Activated T-helper 1 cell treated with anti-CD3 and anti-CD28 coated beads, Interleukin-12 subunit alpha, Interleukin-12 subunit beta, Interleukin-2, Interleukin-4 antibody, amounts not matched to agents 30 ng/mL and 10 ng/mL and 1 ng/mL, durations not matched to agents 14 hours and 24 hours and 36 hours (primary cell): ENCODE measurements around the gene ST14. TPM values are rescaled to one million over a fixed set of nuclear protein-coding genes. Genes with fewer than 3 reads are reported as not detected.
"Not testable (repeated sequence)": the region's sequence is repeated elsewhere in the genome, so short reads cannot be mapped to it uniquely, and the experiment has no call there.

Experiments used
- DNase-seq: peaks from one replicate; pipeline ENCODE4 v3.0.0; 2021; ENCODE audit warnings: low spot score
- H3K27ac Mint-ChIP-seq: one replicate; pipeline ENCODE4 v1.8.0; 2021; ENCODE audit warnings: mild to moderate bottlenecking, mixed read lengths
- H3K27me3 Mint-ChIP-seq: one replicate; pipeline ENCODE4 v1.8.0; 2022; ENCODE audit warnings: mild to moderate bottlenecking, moderate library complexity, mixed read lengths; ENCODE audit not compliant: insufficient read depth
- H3K36me3 Mint-ChIP-seq: one replicate; pipeline ENCODE4 v1.8.0; 2021; ENCODE audit warnings: low read depth, mixed read lengths
- H3K4me1 Mint-ChIP-seq: one replicate; pipeline ENCODE4 v1.8.0; 2021; ENCODE audit warnings: low read depth, mixed read lengths
- H3K4me3 Mint-ChIP-seq: one replicate; pipeline ENCODE4 v1.8.0; 2021; ENCODE audit warnings: mild to moderate bottlenecking, moderate library complexity, mixed read lengths
- H3K9me3 Mint-ChIP-seq: one replicate; pipeline ENCODE4 v1.8.0; 2021; ENCODE audit warnings: mixed read lengths
- intact Hi-C: fragments of 100-400 bp; cut with micrococcal nuclease; formaldehyde crosslinking; loops from one replicate; pipeline ENCODE4 v1.15.1; 2024
- total RNA-seq: library from RNA; stranded (reverse); gene quantifications from 2 replicates; pipeline ENCODE4 v1.2.3, GENCODE V29; 2022

Gene ST14
- total RNA-seq, 1 donor from 2014 or later = not detected

GRCh38 chr11:130249371-130249770, 89.8 kb downstream of the ST14 start:
- no peak for DNase-seq
- no peak overlapping the region for H3K27ac Mint-ChIP-seq
- no peak overlapping the region for H3K4me3 Mint-ChIP-seq
- peaks cover 16% of the 10 kb centered on the region for H3K4me1 Mint-ChIP-seq
- intact Hi-C loops = no loop called here
- H3K27me3 Mint-ChIP-seq = no peaks in the 10 kb centered on the region
- peaks cover 16% of the 10 kb centered on the region for H3K9me3 Mint-ChIP-seq
- peaks cover 28% of the 10 kb centered on the region for H3K36me3 Mint-ChIP-seq

- H3K27ac Mint-ChIP-seq, intact Hi-C loops, DNase-seq, H3K4me3 Mint-ChIP-seq, H3K27me3 Mint-ChIP-seq: not testable (repeated sequence)
- peaks cover 30% of the 10 kb centered on the region for H3K36me3 Mint-ChIP-seq
- H3K4me1 Mint-ChIP-seq = peaks cover 16% of the 10 kb centered on the region
- peaks cover 16% of the 10 kb centered on the region for H3K9me3 Mint-ChIP-seq
These were observed 90.3 kb downstream of the ST14 start for GRCh38 chr11:130249929-130250328.

GRCh38 chr11:130251763-130252162, 92.2 kb downstream of the ST14 start:
- DNase-seq, H3K4me3 Mint-ChIP-seq, H3K4me1 Mint-ChIP-seq, H3K27me3 Mint-ChIP-seq, intact Hi-C loops, H3K27ac Mint-ChIP-seq: not testable (repeated sequence)
- peaks cover 21% of the 10 kb centered on the region for H3K9me3 Mint-ChIP-seq
- peaks cover 39% of the 10 kb centered on the region for H3K36me3 Mint-ChIP-seq

Other genes starting within 250 kb of the ST14 start
- gene PRDM10, start 156.9 kb upstream of the ST14 start, total RNA-seq = 13.6 and 14.5 TPM in 2 replicates
- gene APLP2, start 89.9 kb upstream of the ST14 start, total RNA-seq = 47.0 and 47.8 TPM in 2 replicates
- gene ZBTB44, start 155.1 kb downstream of the ST14 start, total RNA-seq = 32.9 and 33.0 TPM in 2 replicates